T-cell (primary cell): Measurements from ENCODE around the gene FAM89B. TPM values are rescaled to one million over a fixed set of nuclear protein-coding genes. Genes with fewer than 3 reads are reported as not detected.

ENCODE experiments used
- ATAC-seq, 4 experiments: fragments of 200-7000 bp in 3 of 4; fragments of 150-1000 bp in 1 of 4; cut with Tn5 transposase; replicated peaks in 1 of 4; 1 replicate in 3 of 4; 2 replicates in 1 of 4; pipeline ENCODE4 v1.10.0; 2021; ENCODE audit warnings: moderate library complexity in 3 of 4, mild to moderate bottlenecking in 2 of 4, moderate number of reproducible peaks in 1 of 4
- CTCF ChIA-PET, 2 donors: fragments of 300-600 bp; sonication (Branson Sonifier 250); formaldehyde crosslinking; loops; one replicate each; lab custom pipeline; 2022; ENCODE audit warnings: antibody characterized with exemption in 2 of 2; lab: Charles Lee
- POLR2A ChIA-PET, 2 donors: fragments of 300-600 bp; sonication (Branson Sonifier 250); formaldehyde crosslinking; loops; one replicate each; lab custom pipeline; 2022; ENCODE audit warnings: antibody characterized with exemption in 2 of 2; lab: Charles Lee
- DNase-seq, 35 experiments: peaks; one replicate each; pipeline versions ENCODE4 v3.0.0 to v3.0.0-alpha.2; 2013 to 2023
- H3K27ac ChIP-seq: one replicate; pipeline ENCODE4 v1.5.1; 2013; ENCODE audit warnings: low read length
- H3K27me3 ChIP-seq, 2 experiments: replicated peaks in 1 of 2; 1 replicate in 1 of 2; 2 replicates in 1 of 2; pipeline versions ENCODE4 v1.6.1 to v1.7.0; 2013; ENCODE audit warnings: low read length in 1 of 2, mixed read lengths in 1 of 2; ENCODE audit not compliant: control insufficient read depth in 2 of 2, insufficient read depth in 2 of 2; ENCODE audit errors: extremely low read depth in 1 of 2
- H3K36me3 ChIP-seq, 2 donors: 1 replicate in 1 of 2; 2 replicates in 1 of 2; pipeline versions ENCODE4 v1.6.1 to v1.7.0; 2013; ENCODE audit warnings: low read length in 1 of 2; ENCODE audit not compliant: control insufficient read depth in 2 of 2, insufficient read depth in 1 of 2; ENCODE audit errors: extremely low read depth in 1 of 2
- H3K4me1 ChIP-seq, 2 experiments: 1 replicate in 1 of 2; 2 replicates in 1 of 2; pipeline versions ENCODE4 v1.6.1 to v1.7.0; 2013; ENCODE audit warnings: low read length in 2 of 2, mixed read lengths in 1 of 2; ENCODE audit not compliant: insufficient read depth in 2 of 2, control insufficient read depth in 1 of 2; ENCODE audit errors: extremely low read depth in 1 of 2
- H3K4me3 ChIP-seq, 2 donors: 1 replicate in 1 of 2; 2 replicates in 1 of 2; pipeline versions ENCODE4 v1.5.1 to v1.7.0; 2013; ENCODE audit warnings: mild to moderate bottlenecking in 2 of 2, low read length in 1 of 2, moderate library complexity in 1 of 2; ENCODE audit not compliant: control insufficient read depth in 1 of 2; ENCODE audit errors: extremely low read depth in 1 of 2
- H3K9me3 ChIP-seq: 2 replicates; pipeline ENCODE4 v1.7.0; 2013
- H3K27ac Mint-ChIP-seq, 2 donors: one replicate each; pipeline ENCODE4 v1.8.0; 2020 to 2021; ENCODE audit warnings: mild to moderate bottlenecking in 2 of 2, mixed read lengths in 2 of 2
- H3K27me3 Mint-ChIP-seq, 2 donors: one replicate each; pipeline ENCODE4 v1.8.0; 2021 to 2022; ENCODE audit warnings: mixed read lengths in 2 of 2
- H3K36me3 Mint-ChIP-seq: one replicate; pipeline ENCODE4 v1.8.0; 2021; ENCODE audit warnings: mixed read lengths
- H3K4me1 Mint-ChIP-seq, 3 donors: one replicate each; pipeline ENCODE4 v1.8.0; 2020 to 2022; ENCODE audit warnings: mixed read lengths in 3 of 3, mild to moderate bottlenecking in 1 of 3
- H3K4me3 Mint-ChIP-seq, 3 donors: one replicate each; pipeline ENCODE4 v1.8.0; 2020 to 2022; ENCODE audit warnings: mild to moderate bottlenecking in 3 of 3, mixed read lengths in 3 of 3, moderate library complexity in 3 of 3
- H3K9me3 Mint-ChIP-seq, 3 donors: one replicate each; pipeline ENCODE4 v1.8.0; 2020 to 2022; ENCODE audit warnings: mixed read lengths in 3 of 3
- WGBS: methylation state at CpG from one replicate; pipeline ENCODE4 v1.1.5; 2013; ENCODE audit warnings: missing lambda C conversion rate; ENCODE audit not compliant: insufficient coverage; 5-methylcytosine and 5-hydroxymethylcytosine counted together
- total RNA-seq, 35 experiments: library from RNA in 6 of 35; stranded (reverse) in 6 of 35; fragments of 120-200 nt in 1 of 35; gene quantifications; one replicate each; pipeline versions ENCODE4 v1.2.1 to v1.2.4 and lab custom pipeline; 2013 to 2026

FAM89B gene
- total RNA-seq, 5 donors from 2014 or later (not counting 1 experiment from before 2014, with no cell fraction given) = 36.3 to 72.9 (median 69.3) TPM

GRCh38 chr11:65574811-65575567, 2.7 kb downstream of the FAM89B start:
- 1% methylated on average over 14 of the region's 28 CpGs for WGBS
- Mint-ChIP-seq H3K36me3 (peaks cover 11% of the 10 kb centered on the region), H3K27me3 (no peaks in the 10 kb centered on the region)

DNA sequence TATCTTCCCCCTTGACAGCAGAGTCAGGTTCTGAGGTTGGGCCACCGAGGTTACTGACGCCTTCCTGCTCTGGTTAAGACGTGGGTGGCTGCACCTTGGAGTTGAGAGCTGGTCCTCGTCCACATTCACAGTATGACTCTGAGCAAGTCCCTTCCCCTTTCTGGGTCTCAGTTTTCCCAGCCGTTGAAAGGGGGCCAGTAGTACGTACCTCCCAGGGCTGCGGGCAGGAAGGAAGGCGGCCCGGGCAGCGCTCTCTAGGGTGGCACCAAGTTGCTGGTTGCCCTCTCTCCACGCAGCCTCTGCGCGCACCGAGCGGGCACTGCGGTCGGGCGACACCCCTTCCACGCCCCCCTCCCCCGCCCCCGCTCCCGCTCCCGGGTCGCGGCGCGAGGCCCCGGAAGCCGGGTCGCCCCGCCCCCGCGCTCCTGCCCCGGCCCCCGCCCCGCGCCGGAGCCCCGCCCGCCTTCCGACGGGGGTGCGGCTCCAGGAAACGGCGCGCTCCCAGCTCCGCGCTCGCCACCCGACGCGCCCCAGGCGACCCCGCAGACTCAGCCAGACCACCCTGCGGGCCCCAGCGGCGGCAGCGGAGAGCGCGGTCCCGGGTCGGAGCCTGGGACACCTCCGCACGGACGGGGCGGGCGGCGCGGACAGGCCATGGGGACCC, 3.4 kb downstream of the FAM89B start, which contains the start of gene EHBP1L1:
Gene EHBP1L1 (plus strand): TSS at position 486 of the 664 bp plus-strand sequence. CDS start 250 bp downstream, outside the sequence.
- no peaks in the 10 kb centered on the region for H3K9me3 ChIP-seq
- 0% methylated on average over 48 of the region's 69 CpGs for WGBS
- Mint-ChIP-seq H3K4me3 (peak within 1 kb of the TSS; percentile 87 to 98 (median 93)), H3K4me1 (peaks cover 54 to 64% (median 58%) of the 10 kb centered on the region in 3 donors), H3K36me3 (peaks cover 12% of the 10 kb centered on the region), H3K27me3 (no peaks in the 10 kb centered on the region), H3K9me3 (no peaks in the 10 kb centered on the region), H3K27ac (peak within 1 kb of the TSS; percentile 93 to 96)
- H3K36me3 ChIP-seq = peaks cover 10 to 22% of the 10 kb centered on the region in 2 donors
- CTCF ChIA-PET = interaction anchor here (0.5 to 1.8 kb wide), 6 partner anchors 9 to 242 kb away, joined by 3 to 7 read pairs (median 4); partner anchors contain the start of gene PCNX3 (in 1 of the 2)
- peak within 1 kb of the TSS; percentile 78 to 79 for H3K4me3 ChIP-seq
- no peaks in the 10 kb centered on the region for H3K27me3 ChIP-seq
- POLR2A ChIA-PET = interaction anchor here (0.5 to 0.7 kb wide), 3 partner anchors 10 to 29 kb away, joined by 3 to 4 read pairs (median 3); no protein-coding TSS in a partner anchor
- peak within 1 kb of the TSS; percentile 86 for H3K27ac ChIP-seq
- peaks cover 31 to 75% of the 10 kb centered on the region in 2 experiments for H3K4me1 ChIP-seq
- DNase-seq (peak; percentile 51 to 87 (median 71)), ATAC-seq (peak; percentile 43 to 54 (median 47))

More at GRCh38 chr11:65574811-65575567, 2.7 kb downstream of the FAM89B start:
- CTCF ChIA-PET = interaction anchor here (0.5 to 1.8 kb wide), 6 partner anchors 9 to 243 kb away, joined by 3 to 7 read pairs (median 4); partner anchors contain the start of gene PCNX3 (in 1 of the 2)
- no peaks in the 10 kb centered on the region for H3K9me3 ChIP-seq
- POLR2A ChIA-PET = interaction anchor here in 1 of 2 donors (0.6 kb wide), 1 partner anchor 28 kb away, joined by 3 read pairs; no protein-coding TSS in a partner anchor
- Mint-ChIP-seq H3K4me1 (peaks cover 57 to 66% (median 64%) of the 10 kb centered on the region in 3 donors), H3K27ac (peak overlapping the region; percentile 93 to 96), H3K4me3 (peak overlapping the region; percentile 87 to 98 (median 93)), H3K9me3 (no peaks in the 10 kb centered on the region)
- H3K4me1 ChIP-seq = peaks cover 31 to 78% of the 10 kb centered on the region in 2 experiments
- H3K36me3 ChIP-seq = peaks cover 10 to 15% of the 10 kb centered on the region in 2 donors
- H3K27me3 ChIP-seq = no peaks in the 10 kb centered on the region
- peak in 14 of 35 experiments; percentile 24 to 72 (median 40) for DNase-seq
- H3K4me3 ChIP-seq = peak overlapping the region; percentile 63 to 79
- peak; percentile 4 to 10 (median 6) for ATAC-seq
- H3K27ac ChIP-seq = peak overlapping the region; percentile 86

DNA sequence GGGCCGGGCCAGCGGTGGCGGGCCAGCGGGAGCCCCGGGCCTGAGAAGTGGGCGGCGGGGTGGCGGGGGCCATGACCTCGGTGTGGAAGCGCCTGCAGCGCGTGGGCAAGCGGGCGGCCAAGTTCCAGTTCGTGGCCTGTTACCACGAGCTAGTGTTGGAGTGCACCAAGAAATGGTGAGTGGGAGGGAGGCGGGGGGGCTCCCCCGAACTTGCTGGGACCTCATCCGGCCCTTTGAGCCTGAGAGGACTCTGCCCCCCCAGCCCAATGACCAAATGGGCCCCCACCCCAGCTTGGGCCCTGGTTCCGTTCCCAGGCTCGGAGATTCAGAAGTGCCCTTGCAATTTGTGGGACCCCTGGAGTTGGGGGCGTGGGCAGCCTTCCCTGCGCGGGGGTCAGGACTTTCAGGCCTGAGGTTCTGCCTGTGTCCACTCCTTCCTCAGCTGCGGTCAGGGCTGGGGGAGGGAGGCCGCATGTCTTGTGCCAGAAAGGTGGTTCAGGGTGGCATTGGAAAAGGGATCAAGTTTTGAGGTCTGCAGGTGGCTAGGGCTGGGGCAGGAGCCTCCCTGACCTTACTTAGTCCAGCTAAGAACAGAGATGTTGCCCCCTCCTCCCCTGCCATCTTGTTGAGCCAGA, 4.0 kb downstream of the FAM89B start:
- DNase-seq = no peak
- Mint-ChIP-seq H3K4me3 (peak overlapping the region; percentile 80 to 98 (median 84)), H3K27me3 (no peaks in the 10 kb centered on the region), H3K27ac (peak overlapping the region; percentile 86), H3K9me3 (no peaks in the 10 kb centered on the region), H3K36me3 (peaks cover 12% of the 10 kb centered on the region), H3K4me1 (peaks cover 48 to 58% (median 51%) of the 10 kb centered on the region in 3 donors)
- H3K27ac ChIP-seq = peak overlapping the region; percentile 43
- peak in 1 of 4 experiments; percentile 0 for ATAC-seq
- 2% methylated on average over 21 of the region's 26 CpGs for WGBS
- peaks cover 25 to 68% of the 10 kb centered on the region in 2 experiments for H3K4me1 ChIP-seq
- CTCF ChIA-PET = interaction anchor here (0.5 to 1.8 kb wide), 8 partner anchors 10 to 69 kb away, joined by 3 to 7 read pairs (median 4); partner anchors contain the start of gene PCNX3 (in 1 of the 2)
- peak overlapping the region; percentile 73 to 78 for H3K4me3 ChIP-seq
- H3K9me3 ChIP-seq = no peaks in the 10 kb centered on the region
- POLR2A ChIA-PET = interaction anchor here (0.5 to 0.7 kb wide), 2 partner anchors 10 to 30 kb away, joined by 3 to 4 read pairs; no protein-coding TSS in a partner anchor
- H3K36me3 ChIP-seq = peaks cover 10 to 27% of the 10 kb centered on the region in 2 donors
- H3K27me3 ChIP-seq = no peaks in the 10 kb centered on the region

DNA sequence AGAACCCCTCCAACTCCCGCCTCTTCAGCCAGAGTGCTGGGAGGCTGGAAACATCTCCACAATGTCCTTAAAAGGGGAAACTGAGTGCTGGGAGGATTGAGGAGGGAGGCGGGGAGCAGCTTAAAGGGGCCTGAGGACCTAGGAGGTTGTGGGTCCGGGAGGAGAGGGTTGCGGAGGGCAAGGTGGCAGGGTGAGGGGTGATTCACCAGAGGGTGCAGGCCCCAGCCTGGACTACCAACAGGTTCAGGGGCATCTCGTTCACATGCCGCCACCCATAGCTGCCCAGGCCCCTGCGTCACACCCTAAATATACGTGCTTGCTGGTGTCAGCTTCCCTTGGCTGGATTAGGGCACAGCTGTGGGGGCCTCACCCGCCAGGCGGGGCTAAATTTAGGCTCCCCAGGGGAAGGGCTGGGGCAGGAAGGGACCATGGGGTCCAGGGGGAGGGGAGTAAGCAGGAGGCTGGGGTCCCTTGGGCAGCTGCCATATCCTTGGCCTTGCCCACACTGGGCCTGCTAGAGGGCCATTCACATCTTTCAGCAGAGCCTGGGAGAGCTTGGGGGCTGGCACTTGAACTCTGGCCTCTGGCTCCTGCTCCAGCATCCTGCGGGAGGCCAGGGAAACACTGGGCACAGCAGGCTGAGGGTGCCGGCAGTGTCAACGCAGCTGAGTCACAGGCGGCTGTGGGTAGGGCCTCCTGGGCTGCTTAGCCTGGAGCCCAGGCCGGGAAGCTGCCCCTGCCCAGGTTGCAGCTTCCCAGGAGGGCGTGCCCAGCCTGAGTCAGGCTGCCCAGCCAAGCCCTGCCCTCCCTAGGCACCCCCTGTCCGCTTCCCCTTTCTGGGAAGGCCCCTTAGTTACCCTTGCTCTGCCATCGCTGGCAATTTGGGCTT, 4.8 kb downstream of the FAM89B start:
- CTCF ChIA-PET = interaction anchor here (0.5 to 1.8 kb wide), 6 partner anchors 11 to 70 kb away, joined by 3 to 6 read pairs (median 4); no protein-coding TSS in a partner anchor
- peak in 6 of 35 experiments; percentile 22 to 52 (median 35) for DNase-seq
- POLR2A ChIA-PET = interaction anchor here in 1 of 2 donors (0.6 kb wide), 1 partner anchor 10 kb away, joined by 7 read pairs; no protein-coding TSS in a partner anchor

DNA sequence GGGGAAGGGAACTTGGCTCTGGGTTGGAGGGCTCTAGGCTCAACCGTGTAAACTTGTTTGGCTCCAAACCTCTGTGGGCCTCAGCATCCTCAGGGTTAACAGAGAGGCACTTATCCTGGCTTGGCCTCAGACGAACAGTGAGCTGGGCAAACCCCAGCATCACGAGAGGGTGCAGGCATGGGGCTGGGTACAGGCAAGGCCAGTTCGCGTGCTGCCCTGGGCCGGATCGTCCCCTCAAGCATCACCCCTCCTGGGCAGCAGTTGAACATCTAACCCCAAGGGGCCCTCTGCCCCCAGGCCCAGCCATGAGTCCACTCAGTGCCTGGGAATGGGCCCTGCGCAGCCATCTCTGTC, 5.4 kb downstream of the FAM89B start:
- Mint-ChIP-seq H3K36me3 (peaks cover 12% of the 10 kb centered on the region), H3K27ac (peak overlapping the region; percentile 76 to 88), H3K4me3 (peak overlapping the region; percentile 26 to 98 (median 60)), H3K4me1 (peaks cover 39 to 48% (median 46%) of the 10 kb centered on the region in 3 donors), H3K9me3 (no peaks in the 10 kb centered on the region), H3K27me3 (no peaks in the 10 kb centered on the region)
- CTCF ChIA-PET = interaction anchor here in 1 of 2 donors (0.5 to 1.8 kb wide), 3 partner anchors 10 to 58 kb away, joined by 4 to 6 read pairs (median 4); no protein-coding TSS in a partner anchor
- POLR2A ChIA-PET = no interaction called here
- no peak for DNase-seq
- Histone ChIP-seq H3K27ac (peak overlapping the region; percentile 43), H3K27me3 (no peaks in the 10 kb centered on the region), H3K4me1 (peaks cover 17 to 58% of the 10 kb centered on the region in 2 experiments), H3K36me3 (peaks cover 10 to 40% of the 10 kb centered on the region in 2 donors), H3K4me3 (peak overlapping the region; percentile 73 to 78), H3K9me3 (no peaks in the 10 kb centered on the region)
- 67% methylated on average over 8 of the region's 8 CpGs for WGBS
- no peak for ATAC-seq

More for the DNA sequence above, 4.8 kb downstream of the FAM89B start:
- Histone ChIP-seq H3K27ac (peak overlapping the region; percentile 43), H3K4me1 (peaks cover 17 to 61% of the 10 kb centered on the region in 2 experiments), H3K4me3 (peak overlapping the region; percentile 73 to 78), H3K9me3 (no peaks in the 10 kb centered on the region), H3K36me3 (peaks cover 10 to 34% of the 10 kb centered on the region in 2 donors), H3K27me3 (no peaks in the 10 kb centered on the region)
- H3K4me3 Mint-ChIP-seq = peak overlapping the region; percentile 80 to 98 (median 84)
- H3K27ac Mint-ChIP-seq = peak overlapping the region; percentile 86 to 88
- WGBS = 27% methylated on average over 16 of the region's 18 CpGs
- H3K9me3 Mint-ChIP-seq = no peaks in the 10 kb centered on the region
- peaks cover 12% of the 10 kb centered on the region for H3K36me3 Mint-ChIP-seq
- peaks cover 41 to 50% (median 45%) of the 10 kb centered on the region in 3 donors for H3K4me1 Mint-ChIP-seq
- no peak for ATAC-seq
- no peaks in the 10 kb centered on the region for H3K27me3 Mint-ChIP-seq
